OCI-LY1 (cell line): ENCODE results near the gene NEK6.

ENCODE experiments used
- H2AFZ ChIP-seq: fragments of 200-600 bp; sonication (generic), shearing (Covaris generic); 2 replicates; pipeline ENCODE4 v1.6.0; 2014; ENCODE audit warnings: antibody characterized with exemption, mild to moderate bottlenecking, low read length
- H3F3A ChIP-seq: fragments of 200-600 bp; sonication (generic), shearing (Covaris generic); 2 replicates; pipeline ENCODE4 v1.6.0; 2014; ENCODE audit warnings: mild to moderate bottlenecking, antibody characterized with exemption, low read length, moderate library complexity; ENCODE audit not compliant: insufficient read depth
- H3K27ac ChIP-seq: fragments of 200-600 bp; sonication (generic); 2 replicates; pipeline ENCODE4 v1.5.1; 2014; ENCODE audit warnings: low read length, mixed run types, mild to moderate bottlenecking, low read depth; ENCODE audit not compliant: poor library complexity, severe bottlenecking
- H3K27me3 ChIP-seq: fragments of 200-600 bp; sonication (generic); 2 replicates; pipeline ENCODE4 v1.6.0; 2014; ENCODE audit warnings: antibody characterized with exemption, mild to moderate bottlenecking, low read length, moderate library complexity; ENCODE audit not compliant: insufficient read depth
- H3K36me3 ChIP-seq: fragments of 200-600 bp; sonication (generic); 2 replicates; pipeline ENCODE4 v1.6.1; 2014; ENCODE audit warnings: mild to moderate bottlenecking, antibody characterized with exemption, low read length, moderate library complexity, mixed read lengths; ENCODE audit not compliant: insufficient read depth
- H3K4me1 ChIP-seq: fragments of 200-600 bp; sonication (generic); 2 replicates; pipeline ENCODE4 v1.5.1; 2014; ENCODE audit warnings: mild to moderate bottlenecking, low read length, moderate library complexity; ENCODE audit not compliant: insufficient read depth, severe bottlenecking
- H3K4me2 ChIP-seq: fragments of 200-600 bp; sonication (generic), shearing (Covaris generic); 2 replicates; pipeline ENCODE4 v1.6.1; 2014; ENCODE audit warnings: low read length
- H3K4me3 ChIP-seq: fragments of 200-600 bp; sonication (generic); 2 replicates; pipeline ENCODE4 v1.5.1; 2014; ENCODE audit warnings: low read length, low read depth, mild to moderate bottlenecking, mixed read lengths; ENCODE audit not compliant: poor library complexity, severe bottlenecking
- H3K79me2 ChIP-seq: fragments of 200-600 bp; shearing (Covaris generic); 2 replicates; pipeline ENCODE4 v1.6.1; 2016; ENCODE audit warnings: mixed run types, low read length, mixed read lengths; ENCODE audit not compliant: insufficient read depth
- H3K9ac ChIP-seq: fragments of 200-600 bp; sonication (generic), shearing (Covaris generic); 2 replicates; pipeline ENCODE4 v1.6.1; 2014; ENCODE audit warnings: mild to moderate bottlenecking, low read length, mixed read lengths
- H3K9me2 ChIP-seq: fragments of 200-600 bp; sonication (generic), shearing (Covaris generic); 2 replicates; pipeline ENCODE4 v1.6.1; 2014; ENCODE audit warnings: low read depth, mild to moderate bottlenecking, low read length, mixed read lengths
- H3K9me3 ChIP-seq: fragments of 200-600 bp; shearing (Covaris generic); 2 replicates; pipeline ENCODE4 v1.6.1; 2014; ENCODE audit warnings: low read length, mixed read lengths
- H4K20me1 ChIP-seq: fragments of 200-600 bp; sonication (generic), shearing (Covaris generic); 2 replicates; pipeline ENCODE4 v1.6.0; 2016; ENCODE audit warnings: mild to moderate bottlenecking, low read length; ENCODE audit not compliant: insufficient read depth
- CTCF ChIP-seq: fragments of 200-600 bp; sonication (generic), shearing (Covaris generic); IDR thresholded peaks from 2 replicates; pipeline ENCODE4 v1.5.1; 2017; ENCODE audit warnings: mild to moderate bottlenecking, antibody characterized with exemption, low read length, moderate library complexity, mixed read lengths
- EZH2 ChIP-seq: fragments of 200-600 bp; sonication (generic), shearing (Covaris generic); IDR thresholded peaks from 2 replicates; pipeline ENCODE4 v1.8.0; 2017; ENCODE audit warnings: borderline replicate concordance, mixed run types, mild to moderate bottlenecking, antibody characterized with exemption, low read length, moderate library complexity, mixed read lengths

NEK6 gene

GRCh38 chr9:124282442-124283227 is 24.9 kb downstream of the NEK6 start:
- Histone ChIP-seq H3K4me1 (peaks cover 11% of the 10 kb centered on the region), H3K27ac (no peak overlapping the region)

GRCh38 chr9:124283228-124283814 is 25.6 kb downstream of the NEK6 start:
- Histone ChIP-seq H3F3A (no peaks in the 10 kb centered on the region), H3K36me3 (no peaks in the 10 kb centered on the region), H3K9ac (no peak overlapping the region), H3K4me3 (no peak overlapping the region), H3K27me3 (peaks cover 12% of the 10 kb centered on the region), H3K4me1 (peaks cover 11% of the 10 kb centered on the region), H3K9me2 (no peaks in the 10 kb centered on the region), H3K79me2 (no peaks in the 10 kb centered on the region), H3K4me2 (no peak overlapping the region), H3K9me3 (no peaks in the 10 kb centered on the region), H2AFZ (no peak overlapping the region), H3K27ac (no peak overlapping the region), H4K20me1 (no peaks in the 10 kb centered on the region)
- TF ChIP-seq CTCF (no peak), EZH2 (no peak)

More at GRCh38 chr9:124282442-124283227, 24.9 kb downstream of the NEK6 start:
- peaks cover 15% of the 10 kb centered on the region for H3K27me3 ChIP-seq
- no peaks in the 10 kb centered on the region for H3K36me3 ChIP-seq
- H4K20me1 ChIP-seq, result no peaks in the 10 kb centered on the region
- H2AFZ ChIP-seq, result no peak overlapping the region
- H3K79me2 ChIP-seq, result no peaks in the 10 kb centered on the region
- no peaks in the 10 kb centered on the region for H3F3A ChIP-seq
- H3K9me3 ChIP-seq, result no peaks in the 10 kb centered on the region
- no peak overlapping the region for H3K9ac ChIP-seq
- no peak overlapping the region for H3K4me2 ChIP-seq
- TF ChIP-seq CTCF (no peak), EZH2 (no peak)
- no peak overlapping the region for H3K4me3 ChIP-seq
- H3K9me2 ChIP-seq, result no peaks in the 10 kb centered on the region

- Histone ChIP-seq H4K20me1 (no peaks in the 10 kb centered on the region), H3K27me3 (peaks cover 11% of the 10 kb centered on the region), H2AFZ (no peak overlapping the region), H3K9me2 (no peaks in the 10 kb centered on the region), H3K79me2 (no peaks in the 10 kb centered on the region), H3K4me3 (no peak overlapping the region), H3K9me3 (no peaks in the 10 kb centered on the region), H3K36me3 (no peaks in the 10 kb centered on the region), H3F3A (no peaks in the 10 kb centered on the region), H3K4me2 (no peak overlapping the region), H3K4me1 (peaks cover 11% of the 10 kb centered on the region), H3K9ac (no peak overlapping the region), H3K27ac (no peak overlapping the region)
- TF ChIP-seq EZH2 (no peak), CTCF (no peak)
Measured at GRCh38 chr9:124284237-124284831, 26.6 kb downstream of the NEK6 start.
